KBM-7 (cell line): Measurements from ENCODE around the gene GAS7.

ENCODE experiments used
- DNase-seq: peaks from one replicate; pipeline ENCODE4 v3.0.0-alpha.2; 2015
- in situ Hi-C: fragments of 300-500 bp; cut with MboI; formaldehyde crosslinking; loops from 2 replicates; pipeline ENCODE4 v1.14.3; 2020; ENCODE audit warnings: low sequenced_read_pairs, low pct_unique_long_range_greater_than_20kb, mixed read lengths

GAS7 gene

DNA sequence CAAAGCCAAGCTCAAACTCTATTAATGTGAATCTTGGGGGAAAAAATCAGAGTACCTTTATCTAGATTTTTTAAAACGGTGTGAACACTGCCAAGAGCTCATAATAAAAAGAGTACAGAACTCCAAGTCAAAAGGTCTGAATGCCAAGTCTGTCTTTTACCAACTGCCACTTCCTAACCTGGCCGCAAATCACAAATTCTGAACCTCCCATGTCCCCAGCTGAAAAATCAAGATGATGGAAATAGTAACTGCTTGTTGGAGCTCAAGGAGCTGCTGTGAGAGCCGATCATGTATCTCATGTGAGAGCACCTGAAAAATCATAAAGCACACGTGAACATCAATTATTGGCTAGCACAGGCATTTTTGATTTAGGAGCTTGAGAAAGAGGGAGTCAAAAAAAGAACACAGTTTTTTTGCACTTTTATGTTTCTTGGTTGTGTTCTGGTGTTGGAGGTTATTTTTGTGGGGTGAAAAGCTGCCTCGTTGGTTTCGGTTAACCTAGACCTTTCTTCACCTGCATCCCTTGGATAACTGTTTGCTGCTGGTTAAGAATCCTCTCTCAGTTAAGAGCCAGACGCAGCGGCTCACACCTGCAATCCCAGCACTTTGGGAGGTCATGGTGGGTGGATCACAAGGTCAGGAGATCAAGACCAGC is 50.5 kb downstream of the GAS7 start:
- no peak for DNase-seq
- in situ Hi-C loops = no loop called here

DNA sequence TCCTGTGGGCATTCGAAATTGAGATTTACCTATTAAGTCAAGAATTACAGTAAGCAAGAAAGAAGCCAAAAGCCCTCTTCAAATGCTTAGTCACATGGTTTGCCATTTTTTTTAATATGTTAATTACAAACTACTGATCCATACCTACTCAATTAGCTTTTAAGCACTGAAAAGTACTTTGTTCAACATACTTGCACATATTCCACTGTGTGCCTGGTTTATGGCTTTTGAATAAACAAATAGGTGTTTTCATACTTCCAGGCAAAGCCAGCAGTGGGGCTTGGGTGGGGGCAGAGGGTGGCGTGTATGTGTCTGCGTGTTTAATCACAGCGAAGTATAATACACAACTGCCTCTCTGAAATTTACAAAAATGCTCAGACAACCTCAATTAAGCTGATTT is 51.4 kb downstream of the GAS7 start:
- in situ Hi-C loops = no loop called here
- DNase-seq = no peak

GRCh38 chr17:10144982-10145381 is 53.4 kb downstream of the GAS7 start:
- no peak for DNase-seq
- in situ Hi-C loops = no loop called here

- in situ Hi-C loops = no loop called here
- DNase-seq = no peak
Measured at GRCh38 chr17:10144456-10144855, 54.0 kb downstream of the GAS7 start.

DNA sequence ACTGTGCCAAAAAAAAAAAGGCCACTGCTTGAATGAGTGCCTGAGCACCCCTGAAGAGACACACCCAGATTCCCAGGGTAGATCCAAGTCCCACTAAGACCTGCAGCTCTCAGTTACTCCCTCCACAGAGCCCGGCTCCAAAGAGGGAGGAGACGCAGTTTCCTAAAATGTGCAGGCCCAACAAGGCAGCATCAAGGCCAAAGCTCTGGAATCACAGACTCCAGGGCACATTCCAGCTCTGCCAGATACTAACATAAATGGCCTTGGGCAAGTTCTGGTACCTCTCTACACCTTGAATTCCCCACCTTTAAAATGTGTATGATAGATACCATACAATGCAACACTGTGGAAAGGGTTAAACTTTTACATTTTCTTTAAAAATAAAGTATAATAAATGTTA is 57.0 kb downstream of the GAS7 start:
- in situ Hi-C loops = no loop called here
- DNase-seq = no peak

DNA sequence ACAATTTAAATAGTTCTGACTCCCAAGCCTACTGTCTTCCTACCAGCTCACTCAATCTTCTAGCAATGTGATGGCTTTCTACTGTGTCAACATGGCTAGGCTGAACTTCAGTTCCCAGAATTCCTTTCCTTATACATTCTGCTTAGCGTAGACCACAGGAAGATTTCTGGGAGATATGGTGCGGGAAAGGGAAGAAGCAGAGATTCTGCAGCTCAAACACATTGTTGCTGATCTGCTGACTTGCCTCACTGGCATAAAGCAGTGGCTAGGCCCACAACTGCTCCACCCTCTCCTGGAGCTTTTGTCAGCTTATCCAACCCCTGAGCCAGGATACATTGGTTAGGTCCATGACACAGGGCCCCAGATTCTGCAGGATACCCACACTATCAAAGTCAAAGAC is 58.8 kb downstream of the GAS7 start:
- in situ Hi-C loops = no loop called here
- DNase-seq = no peak

DNA sequence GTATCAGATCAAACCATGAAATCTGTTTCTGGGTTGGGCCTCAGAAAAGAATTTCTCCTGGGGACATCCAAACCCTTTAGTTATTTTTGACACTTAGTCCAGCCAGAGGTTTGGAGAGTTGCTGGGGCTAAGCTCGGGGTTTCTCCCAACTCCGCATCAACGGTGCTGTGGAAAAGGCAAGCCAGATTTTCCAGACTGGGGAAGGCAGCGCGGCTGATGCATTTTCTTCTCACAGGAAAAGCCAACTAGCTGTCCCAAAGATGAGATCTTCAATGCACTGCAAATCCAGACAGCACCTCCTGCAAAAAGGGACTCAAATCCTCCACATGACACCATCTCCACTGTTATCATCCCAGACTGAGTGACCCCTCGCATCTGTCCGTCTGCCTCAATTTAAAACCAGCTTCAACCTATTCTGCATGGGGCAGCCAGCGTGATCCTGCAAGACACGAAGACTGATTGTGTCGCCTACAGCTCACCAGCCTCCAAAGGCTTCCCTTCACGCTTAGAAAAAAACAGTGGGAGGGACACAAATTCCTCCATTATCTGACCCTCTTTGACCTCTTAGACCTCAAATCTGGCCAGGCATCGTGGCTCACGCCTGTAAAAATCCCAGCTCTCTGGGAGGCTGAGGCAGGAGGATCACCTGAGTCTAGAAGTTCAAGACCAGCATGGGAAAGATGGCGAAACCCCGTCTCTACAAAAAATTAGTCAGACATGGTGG is 62.0 kb downstream of the GAS7 start:
- in situ Hi-C loops = no loop called here
- no peak for DNase-seq

GRCh38 chr17:10135539-10136257 is 62.7 kb downstream of the GAS7 start:
- DNase-seq = peak; percentile 47
- in situ Hi-C loops = no loop called here

DNA sequence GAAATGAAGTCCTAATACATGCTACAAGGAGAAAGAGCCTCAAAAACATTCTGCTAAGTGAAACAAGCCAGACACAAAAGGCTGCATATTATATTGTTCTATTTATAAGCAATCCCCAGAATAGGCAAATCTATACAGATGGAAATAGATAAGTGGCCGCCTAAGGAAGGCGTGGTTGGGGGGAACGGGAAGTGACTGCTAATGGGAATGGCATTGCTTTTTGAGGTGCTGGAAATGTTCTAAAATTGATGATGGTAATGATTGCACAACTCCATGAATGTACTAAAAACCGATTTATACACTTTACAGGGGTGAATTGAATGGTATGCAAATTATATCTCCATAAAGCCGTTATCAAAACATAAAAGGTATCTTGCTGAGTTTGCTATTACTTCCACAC is 67.7 kb downstream of the GAS7 start:
- in situ Hi-C loops = no loop called here
- no peak for DNase-seq

- DNase-seq = no peak
- in situ Hi-C loops = no loop called here
Measured at GRCh38 chr17:10130263-10130662, 68.1 kb downstream of the GAS7 start.

DNA sequence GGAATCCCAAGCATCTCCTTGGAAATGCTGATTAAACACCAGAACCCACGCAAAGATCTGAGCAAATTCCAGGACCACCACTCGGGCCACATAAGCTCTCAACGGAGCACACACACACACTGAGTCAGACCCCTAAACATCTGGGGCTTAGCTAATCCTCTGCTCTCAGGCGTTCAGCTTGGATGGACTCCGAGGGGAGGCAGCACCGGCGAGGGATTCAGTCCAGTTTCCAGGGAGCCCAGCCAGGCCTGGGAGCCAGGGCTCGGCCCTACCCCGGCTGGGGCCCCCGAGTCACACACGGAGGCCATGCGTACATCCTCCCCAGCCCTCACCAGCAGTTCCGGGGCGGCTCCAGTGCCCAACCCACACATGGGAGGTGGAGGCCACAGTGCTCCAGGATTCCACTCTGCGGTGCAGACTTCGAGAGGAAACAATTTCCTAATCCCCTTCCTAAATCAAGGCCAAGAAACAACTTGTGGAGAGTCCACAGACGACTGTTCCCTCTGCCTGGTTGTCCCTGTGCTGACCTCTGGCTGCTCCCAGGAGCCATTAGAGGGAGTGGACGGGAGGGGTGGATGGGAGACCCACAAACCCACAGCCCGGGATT is 70.5 kb downstream of the GAS7 start:
- in situ Hi-C loops = no loop called here
- no peak for DNase-seq

DNA sequence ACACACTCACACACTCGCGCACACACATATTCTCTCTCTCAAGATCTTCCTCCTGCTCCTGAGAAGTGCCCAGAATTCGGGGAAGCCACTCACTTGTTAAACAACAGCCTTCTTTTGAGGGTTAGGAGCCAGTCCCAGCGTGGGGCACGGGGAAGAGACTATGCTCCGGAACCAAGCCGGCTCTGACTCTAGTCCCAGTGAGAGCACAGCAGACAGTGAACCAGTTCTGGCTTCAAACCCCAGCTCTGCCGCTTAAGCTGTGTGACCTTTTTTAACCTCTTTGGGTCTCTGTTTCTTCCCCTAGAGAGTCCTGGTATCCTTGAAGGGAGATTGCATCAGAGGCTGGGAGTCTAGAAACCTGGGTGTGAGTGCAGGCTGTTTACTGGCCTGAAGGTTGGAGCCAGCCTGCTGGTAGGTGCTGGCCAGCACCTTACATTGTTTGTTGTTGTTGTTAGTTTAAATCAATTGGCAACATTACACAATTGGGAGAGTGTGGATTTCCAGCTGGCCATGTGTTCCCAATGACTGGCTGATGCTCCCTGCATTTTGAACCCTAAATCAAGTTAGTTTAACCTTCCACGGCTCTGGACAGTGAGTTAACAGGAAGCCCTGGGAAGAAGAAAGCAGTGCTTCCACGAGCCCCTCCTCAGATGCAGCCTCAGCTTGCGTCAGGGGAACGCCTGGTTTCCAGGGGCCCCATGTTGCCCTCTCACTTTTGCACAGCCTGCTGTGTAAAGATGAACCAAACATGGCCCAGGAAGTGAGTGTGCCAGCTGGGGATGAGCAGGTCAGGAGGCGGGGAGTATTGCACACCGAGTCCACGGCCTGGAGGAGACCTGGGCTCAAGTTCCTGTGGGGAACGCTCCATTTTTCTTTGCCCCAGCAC is 71.5 kb downstream of the GAS7 start:
- in situ Hi-C loops = no loop called here

GRCh38 chr17:10126276-10126615 is 72.2 kb downstream of the GAS7 start:
- DNase-seq = no peak
- in situ Hi-C loops = no loop called here

More for the DNA sequence above, 71.5 kb downstream of the GAS7 start:
- no peak for DNase-seq

DNA sequence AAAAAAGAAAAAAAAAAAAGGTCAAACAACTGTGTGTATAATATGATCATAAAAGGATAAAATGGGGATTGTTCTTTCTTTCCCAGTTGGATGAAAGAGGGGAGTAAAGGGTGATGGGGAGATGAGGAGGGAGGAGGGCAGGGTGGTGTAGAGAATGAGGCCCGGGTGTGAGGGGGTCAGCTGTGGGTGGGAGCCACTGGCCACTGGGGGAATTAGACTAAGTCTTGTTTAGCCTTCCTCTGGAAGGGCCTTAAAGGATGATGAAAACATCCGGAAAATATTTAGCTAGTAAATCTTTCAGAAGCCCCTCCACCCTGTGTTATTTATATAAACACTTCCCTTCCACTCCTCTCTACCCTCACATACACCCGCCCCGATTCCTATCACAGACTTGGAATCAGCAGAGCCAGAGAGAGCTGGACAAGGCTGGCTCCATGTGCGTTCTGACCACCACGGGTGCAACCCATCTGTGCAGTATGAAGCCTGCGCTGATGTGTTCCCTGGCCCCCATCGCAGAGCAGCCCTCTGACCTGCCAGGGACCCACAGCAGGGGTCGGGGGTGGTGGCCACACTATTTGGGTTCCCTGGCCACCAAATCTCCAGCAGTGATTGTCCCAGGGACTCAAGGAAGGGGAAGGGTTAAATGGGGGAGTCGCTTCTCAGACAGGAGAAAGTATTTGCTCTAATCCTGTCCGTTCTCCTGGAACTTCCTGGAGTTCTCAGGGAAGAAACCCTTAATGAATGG is 72.7 kb downstream of the GAS7 start:
- in situ Hi-C loops = no loop called here
- DNase-seq = no peak

DNA sequence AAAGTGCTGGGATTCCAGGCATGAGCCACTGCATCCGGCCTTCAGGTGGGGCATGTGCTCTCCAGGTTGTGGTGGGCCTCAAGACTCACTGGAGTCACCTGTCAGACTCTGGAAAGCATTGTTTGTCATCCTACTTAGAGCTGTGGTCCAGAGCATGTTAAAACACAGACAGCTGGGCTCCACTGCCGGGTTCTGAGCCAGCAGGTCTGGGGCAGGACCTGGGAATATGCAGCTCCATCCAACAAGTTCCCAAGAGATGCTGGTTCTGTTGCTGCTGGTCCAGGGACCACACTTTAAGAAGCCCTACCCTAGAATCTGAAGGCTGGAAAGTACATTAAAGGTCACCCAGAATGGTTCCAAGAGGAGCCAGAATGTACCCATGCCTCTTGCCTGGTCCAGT is 75.3 kb downstream of the GAS7 start:
- in situ Hi-C loops = no loop called here
- no peak for DNase-seq

DNA sequence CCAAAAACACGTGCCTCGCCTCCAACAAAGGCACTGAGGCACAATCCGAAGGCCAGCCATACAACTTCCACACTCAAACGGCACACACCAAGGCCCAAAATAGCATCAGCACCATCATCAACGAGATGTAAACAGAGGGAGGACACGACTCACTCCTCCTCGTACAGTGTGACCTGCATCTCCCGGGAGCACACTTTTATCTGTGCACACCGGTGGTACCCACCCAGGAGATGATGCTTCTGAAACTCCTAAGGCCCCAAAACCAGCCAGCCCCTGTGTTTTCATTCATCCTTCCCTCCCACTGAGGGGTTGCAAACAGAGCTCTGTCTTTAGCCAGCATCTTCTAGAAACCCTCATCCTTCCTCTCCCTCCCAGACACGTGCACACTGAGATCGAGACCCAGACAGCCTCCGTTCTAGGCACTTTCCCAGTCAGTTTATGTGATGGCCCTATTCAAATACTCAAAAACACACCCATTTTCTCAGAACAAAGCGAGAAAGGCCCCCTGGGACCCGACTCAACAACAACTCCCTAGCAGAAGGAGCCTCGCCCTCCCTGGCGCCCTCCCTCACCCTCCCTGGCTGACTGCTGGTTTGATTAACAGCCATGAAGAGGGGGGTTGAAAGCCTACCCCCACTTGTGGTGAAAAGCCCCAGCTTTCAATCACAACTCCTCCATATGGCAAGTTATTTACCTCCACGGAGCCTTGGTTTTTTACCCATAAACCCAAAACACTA is 76.3 kb downstream of the GAS7 start:
- DNase-seq = peak; percentile 36
- in situ Hi-C loops = no loop called here

- DNase-seq = no peak
- in situ Hi-C loops = no loop called here
Measured at GRCh38 chr17:10120749-10121148, 77.7 kb downstream of the GAS7 start.

GRCh38 chr17:10120109-10120485 is 78.3 kb downstream of the GAS7 start:
- in situ Hi-C loops = no loop called here
- peak; percentile 54 for DNase-seq
